Measurements from ENCODE around the gene NOL12. TPM values are rescaled to one million over a fixed set of nuclear protein-coding genes. Genes with fewer than 3 reads are reported as not detected.

The NOL12 gene
- total RNA-seq, 1 experiment from 2014 or later: 30.4 TPM

DNA sequence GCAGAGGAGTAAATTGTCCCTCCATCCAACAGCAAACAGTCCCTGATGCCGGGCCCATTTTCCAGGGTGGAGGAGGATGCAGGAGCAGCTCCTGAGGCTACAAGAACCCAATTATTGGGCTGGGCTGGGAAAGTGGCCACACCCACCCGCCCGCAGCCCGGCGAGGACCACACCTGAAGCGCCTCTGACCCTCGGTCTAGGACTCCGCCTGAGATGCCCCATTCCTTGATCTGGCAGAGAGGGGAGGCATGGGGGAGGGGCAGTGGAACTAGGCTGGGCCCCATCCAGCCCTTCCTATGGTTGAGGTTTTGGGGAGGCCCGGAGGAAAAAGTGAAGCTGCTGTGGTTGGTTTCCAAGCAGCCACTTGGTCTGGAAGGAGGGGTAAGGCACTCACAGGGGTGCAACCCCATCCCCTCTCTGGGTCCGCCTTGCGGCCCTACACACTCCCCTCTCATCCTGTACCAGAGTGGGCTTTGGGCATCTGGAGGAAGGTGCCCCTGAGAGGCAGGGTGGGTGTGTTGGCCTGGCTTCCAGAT, 13.2 kb upstream of the NOL12 start:
- no peak overlapping the region for H3K4ac ChIP-seq (ENCODE audit: low read depth, low read length)
- H3K23ac ChIP-seq (ENCODE audit: insufficient read length, low read depth, low read length): no peak overlapping the region
- no peaks in the 10 kb centered on the region for H3K79me2 ChIP-seq (ENCODE audit: insufficient read depth, low read length)
- TF ChIP-seq, protein P1, sequence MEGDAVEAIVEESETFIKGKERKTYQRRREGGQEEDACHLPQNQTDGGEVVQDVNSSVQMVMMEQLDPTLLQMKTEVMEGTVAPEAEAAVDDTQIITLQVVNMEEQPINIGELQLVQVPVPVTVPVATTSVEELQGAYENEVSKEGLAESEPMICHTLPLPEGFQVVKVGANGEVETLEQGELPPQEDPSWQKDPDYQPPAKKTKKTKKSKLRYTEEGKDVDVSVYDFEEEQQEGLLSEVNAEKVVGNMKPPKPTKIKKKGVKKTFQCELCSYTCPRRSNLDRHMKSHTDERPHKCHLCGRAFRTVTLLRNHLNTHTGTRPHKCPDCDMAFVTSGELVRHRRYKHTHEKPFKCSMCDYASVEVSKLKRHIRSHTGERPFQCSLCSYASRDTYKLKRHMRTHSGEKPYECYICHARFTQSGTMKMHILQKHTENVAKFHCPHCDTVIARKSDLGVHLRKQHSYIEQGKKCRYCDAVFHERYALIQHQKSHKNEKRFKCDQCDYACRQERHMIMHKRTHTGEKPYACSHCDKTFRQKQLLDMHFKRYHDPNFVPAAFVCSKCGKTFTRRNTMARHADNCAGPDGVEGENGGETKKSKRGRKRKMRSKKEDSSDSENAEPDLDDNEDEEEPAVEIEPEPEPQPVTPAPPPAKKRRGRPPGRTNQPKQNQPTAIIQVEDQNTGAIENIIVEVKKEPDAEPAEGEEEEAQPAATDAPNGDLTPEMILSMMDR (conservative IDR thresholded peaks at IDR 0.05): no peak
- no peaks in the 10 kb centered on the region for H3K79me1 ChIP-seq (ENCODE audit: insufficient read depth, low read depth, low read length, poor library complexity, severe bottlenecking)
- no peak overlapping the region for H2AK5ac ChIP-seq (ENCODE audit: insufficient read length, low read length)
- H4K20me1 ChIP-seq (ENCODE audit: control insufficient read depth, insufficient read depth, insufficient read length): no peaks in the 10 kb centered on the region
- no peaks in the 10 kb centered on the region for H3K9me3 ChIP-seq (ENCODE audit: control insufficient read depth, low read depth, low read length)
- H4K8ac ChIP-seq (replicated peaks; ENCODE audit: insufficient read length, low read depth, low read length): no peak overlapping the region
- H3K23me2 ChIP-seq (ENCODE audit: insufficient read length, low read depth, low read length, poor library complexity, severe bottlenecking): peaks cover 3% of the 10 kb centered on the region
- Mint-ChIP-seq H3K27me3 (ENCODE audit: low read depth) (peaks cover 5% of the 10 kb centered on the region), H3K9me3 (no peaks in the 10 kb centered on the region), H3K4me3 (no peak overlapping the region), H3K36me3 (ENCODE audit: insufficient read depth in 1 of 3, low read depth in 3 of 3) (peaks cover 0 to 7% (median 0%) of the 10 kb centered on the region in 3 experiments; a peak in 2 of 7 replicates), H3K27ac (no peak overlapping the region), H3K4me1 (peaks cover 6 to 29% of the 10 kb centered on the region in 2 experiments)
- H3K4me1 ChIP-seq (ENCODE audit: insufficient read depth, low read length): no peaks in the 10 kb centered on the region
- H4K91ac ChIP-seq (ENCODE audit: insufficient read length, low read depth, low read length): no peak overlapping the region
- no peak overlapping the region for H3K9ac ChIP-seq (ENCODE audit: extremely low read depth, insufficient read length, low read length)
- H2BK12ac ChIP-seq (ENCODE audit: insufficient read length, low read depth, low read length): no peak overlapping the region
- H4K5ac ChIP-seq (ENCODE audit: insufficient read length, low read depth, low read length): no peak overlapping the region
- H2BK120ac ChIP-seq (ENCODE audit: low read depth, low read length, poor library complexity, severe bottlenecking): no peak overlapping the region
- no peak overlapping the region for H2BK5ac ChIP-seq (ENCODE audit: insufficient read length, low read length)
- H3K27me3 ChIP-seq (ENCODE audit: insufficient read depth, low read length): no peaks in the 10 kb centered on the region
- H3K14ac ChIP-seq (ENCODE audit: insufficient read depth, low read length): no peak overlapping the region
- DNase-seq: no peak
- no CpG with 5 or more reads among the region's 11 CpGs for WGBS (ENCODE audit: extremely low coverage, insufficient read length, low lambda C conversion rate)
- no peak overlapping the region for H3K56ac ChIP-seq (ENCODE audit: insufficient read length, low read depth, low read length)
- H3K18ac ChIP-seq (ENCODE audit: insufficient read length, low read depth, low read length): no peak overlapping the region
- no peak overlapping the region for H2BK20ac ChIP-seq (ENCODE audit: low read depth, low read length, poor library complexity, severe bottlenecking)
- no peak overlapping the region for H3K27ac ChIP-seq (ENCODE audit: insufficient read length, low read depth, low read length)
- H2AFZ ChIP-seq (ENCODE audit: low read length): no peak overlapping the region
- no peak overlapping the region for H3K4me2 ChIP-seq (ENCODE audit: insufficient read depth, insufficient read length, low read length)
- no peak overlapping the region; the same call in 1 of the 2 replicates for H2BK15ac ChIP-seq (ENCODE audit: low read depth, low read length)
- H3T11ph ChIP-seq (ENCODE audit: low read length): no peak overlapping the region

Data from H9 (cell line).